Pancreas (tissue), 10 donors: ENCODE results near the gene RRBP1. TPM values are rescaled to one million over a fixed set of nuclear protein-coding genes. Genes with fewer than 3 reads are reported as not detected.
A peak's percentile ranks its signal among the peaks of the same experiment; 100 is the strongest.

Experiments
- ATAC-seq, 4 donors: fragments of 200-7000 bp; cut with Tn5 transposase; one replicate each; pipeline versions ENCODE4 v1.8.0 to v1.9.1; 2020; ENCODE audit warnings: mild to moderate bottlenecking in 4 of 4, moderate library complexity in 4 of 4
- DNase-seq, 6 donors: peaks; one replicate each; pipeline ENCODE4 v3.0.0-alpha.2; 2020
- FAIRE-seq: peaks from 2 replicates; lab custom pipeline; 2012; peaks lifted over from hg19 to GRCh38; lab: Jason Lieb, UNC
- H3K27ac ChIP-seq, 4 donors: fragments of 200-600 bp; sonication (generic); 1 replicate in 3 of 4; 2 replicates in 1 of 4; pipeline versions ENCODE4 v1.5.0 to v1.8.0; 2020
- H3K27me3 ChIP-seq, 4 donors: fragments of 200-600 bp; one replicate each; pipeline ENCODE4 v1.8.0; 2021
- H3K36me3 ChIP-seq, 3 donors: fragments of 200-600 bp; sonication (generic) in 1 of 3; one replicate each; pipeline versions ENCODE4 v1.5.0 to v1.8.0; 2020 to 2021
- H3K4me1 ChIP-seq, 3 donors: fragments of 200-600 bp; one replicate each; pipeline ENCODE4 v1.8.0; 2021
- H3K4me3 ChIP-seq, 4 donors: fragments of 200-600 bp; sonication (generic) in 2 of 4; one replicate each; pipeline versions ENCODE4 v1.5.0 to v1.8.0; 2020 to 2021
- H3K9me3 ChIP-seq, 4 donors: fragments of 200-600 bp; one replicate each; pipeline ENCODE4 v1.8.0; 2021
- WGBS, 2 donors: extraction: QIAGEN DNeasy Blood & Tissue Kit; methylation state at CpG; one replicate each; pipeline ENCODE4 v1.1.7; 2013; 5-methylcytosine and 5-hydroxymethylcytosine counted together
- intact Hi-C, 3 donors: fragments of 100-400 bp; cut with DNase I; formaldehyde crosslinking; loops; one replicate each; pipeline versions ENCODE4 v1.11.1 to v1.14.2; 2022
- polyA plus RNA-seq, 2 donors: library from polyadenylated mRNA; stranded (reverse); fragments of 200-250 nt; gene quantifications; one replicate each; pipeline ENCODE4 v1.2.3, GENCODE V29; 2013
- total RNA-seq, 6 donors: library from RNA; stranded (reverse); fragmentation: NEBNext Ultra II Directional in 4 of 6; extraction: Animal tissue kit (Norgen Biotek cat#: 25700) in 4 of 6; gene quantifications; one replicate each; pipeline versions ENCODE4 v1.2.1 to v1.2.4, GENCODE V29; 2021 to 2023
- TF ChIP-seq, protein P1 (sequence below), 4 donors: fragments of 200-600 bp; sonication (generic) in 3 of 4; IDR thresholded peaks; one replicate each; pipeline versions ENCODE4 v1.5.0 to v1.8.0; 2021; ENCODE audit warnings: antibody characterized with exemption in 4 of 4
- donor health status: healthy with polysubstance abuse.
- donor health status: DM: no; HTN: no; CAD: no; lungs with moderate emphysema.
- donor health status: DM: no; HTN: no; CAD: no.
- donor health status: control.
- donor health status: control.
- donor health status: Bipolar disorder and iron deficiency.
- donor health status: DM: yes; HTN: yes; CAD: no.
- donor health status: DM: no; HTN: no; CAD: no.
- donor health status: DM: no; HTN: no; CAD: no.
- donor health status: DM: yes; HTN: yes; CAD: no.

The RRBP1 gene
- total and polyA plus RNA-seq, 8 donors, result 170 to 442 (median 348) TPM

DNA sequence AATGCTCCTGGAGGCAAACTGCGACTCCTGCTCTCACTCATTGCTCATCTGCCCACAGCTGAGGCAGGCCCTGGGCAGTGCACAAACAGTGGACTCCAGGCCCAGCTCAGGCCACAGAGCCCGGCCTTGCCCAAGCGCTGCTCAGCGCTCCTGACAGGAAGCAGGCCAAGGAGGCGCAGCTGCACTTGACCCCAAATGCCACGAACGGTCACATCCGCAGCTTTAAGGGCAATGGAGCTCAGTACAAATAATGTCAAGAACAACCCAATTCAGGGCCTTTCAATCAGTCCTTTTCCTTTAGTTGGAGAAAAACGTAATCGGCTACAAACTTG lies 33.8 kb downstream of the RRBP1 start:
- Histone ChIP-seq H3K27ac (peak overlapping the region in 3 of 4 donors; percentile 19 to 63 (median 39)), H3K36me3 (peaks cover 0 to 4% (median 0%) of the 10 kb centered on the region in 3 donors), H3K27me3 (no peaks in the 10 kb centered on the region), H3K4me3 (no peak overlapping the region), H3K9me3 (no peaks in the 10 kb centered on the region), H3K4me1 (peaks cover 72 to 96% (median 93%) of the 10 kb centered on the region in 3 donors)
- intact Hi-C loops, result no loop called here
- WGBS, 2 donors, result 39% methylated on average over 10 of the region's 10 CpGs
- TF ChIP-seq, protein P1, sequence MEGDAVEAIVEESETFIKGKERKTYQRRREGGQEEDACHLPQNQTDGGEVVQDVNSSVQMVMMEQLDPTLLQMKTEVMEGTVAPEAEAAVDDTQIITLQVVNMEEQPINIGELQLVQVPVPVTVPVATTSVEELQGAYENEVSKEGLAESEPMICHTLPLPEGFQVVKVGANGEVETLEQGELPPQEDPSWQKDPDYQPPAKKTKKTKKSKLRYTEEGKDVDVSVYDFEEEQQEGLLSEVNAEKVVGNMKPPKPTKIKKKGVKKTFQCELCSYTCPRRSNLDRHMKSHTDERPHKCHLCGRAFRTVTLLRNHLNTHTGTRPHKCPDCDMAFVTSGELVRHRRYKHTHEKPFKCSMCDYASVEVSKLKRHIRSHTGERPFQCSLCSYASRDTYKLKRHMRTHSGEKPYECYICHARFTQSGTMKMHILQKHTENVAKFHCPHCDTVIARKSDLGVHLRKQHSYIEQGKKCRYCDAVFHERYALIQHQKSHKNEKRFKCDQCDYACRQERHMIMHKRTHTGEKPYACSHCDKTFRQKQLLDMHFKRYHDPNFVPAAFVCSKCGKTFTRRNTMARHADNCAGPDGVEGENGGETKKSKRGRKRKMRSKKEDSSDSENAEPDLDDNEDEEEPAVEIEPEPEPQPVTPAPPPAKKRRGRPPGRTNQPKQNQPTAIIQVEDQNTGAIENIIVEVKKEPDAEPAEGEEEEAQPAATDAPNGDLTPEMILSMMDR (IDR thresholded peaks at IDR 0.05), result no peak
- FAIRE-seq, result no peak
- ATAC-seq, result peak in 2 of 4 donors; percentile 4 to 11
- DNase-seq, result peak in 3 of 6 donors; percentile 34 to 75 (median 64)

DNA sequence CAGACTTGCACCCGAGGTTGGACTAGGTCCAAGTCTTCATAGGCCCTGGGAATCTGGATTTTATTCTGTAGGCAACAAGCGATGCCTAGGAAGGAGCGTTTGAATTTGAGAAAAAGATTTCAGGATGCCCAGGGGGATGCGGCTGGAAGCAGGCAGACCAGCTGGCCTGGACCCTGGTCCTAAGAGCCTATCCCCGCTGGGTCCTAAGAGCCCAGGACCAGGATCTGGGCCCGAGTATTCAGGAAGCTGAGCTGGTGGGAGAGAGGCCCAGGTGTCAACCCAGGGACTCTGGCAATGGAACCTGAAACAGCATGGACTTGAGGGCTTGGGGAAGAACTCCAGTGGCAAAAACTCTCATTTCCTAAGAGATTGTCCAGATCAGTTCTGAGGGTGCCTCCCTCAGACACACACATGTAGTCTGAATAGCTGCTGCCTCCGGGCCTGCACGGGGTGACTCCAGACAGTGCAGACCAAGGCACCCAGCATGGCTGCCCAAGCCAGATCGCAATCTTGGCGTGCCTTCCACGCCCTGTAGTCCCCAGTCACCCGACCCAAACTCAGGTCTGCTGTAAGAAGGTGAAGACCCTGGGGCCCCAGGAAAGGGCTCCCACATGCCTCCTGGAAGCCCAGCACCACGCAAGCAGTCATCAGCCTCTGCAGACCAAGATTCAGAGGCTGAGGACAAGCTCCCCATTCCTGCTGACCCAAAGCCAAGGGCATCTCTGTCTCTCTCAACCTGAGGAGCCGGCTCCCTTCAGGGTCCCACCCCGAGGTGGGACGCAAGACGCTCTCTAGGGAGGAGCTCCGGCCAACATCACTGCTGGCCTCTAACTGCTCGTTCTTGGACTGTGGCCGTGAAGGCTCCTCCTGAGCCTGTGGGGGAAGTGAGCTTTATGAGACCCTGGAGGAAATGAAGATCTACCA lies 34.4 kb downstream of the RRBP1 start:
- Histone ChIP-seq H3K27ac (peak overlapping the region; percentile 6 to 63 (median 34)), H3K36me3 (peaks cover 0 to 5% (median 4%) of the 10 kb centered on the region in 3 donors), H3K9me3 (no peaks in the 10 kb centered on the region), H3K27me3 (no peaks in the 10 kb centered on the region), H3K4me1 (peaks cover 70 to 96% (median 87%) of the 10 kb centered on the region in 3 donors), H3K4me3 (no peak overlapping the region)
- intact Hi-C loops, result no loop called here
- ATAC-seq, result no peak
- TF ChIP-seq, protein P1 (IDR thresholded peaks at IDR 0.05), result no peak
- peak in 3 of 6 donors; percentile 6 to 74 (median 54) for DNase-seq
- 47 to 50% methylated on average over 20 of the region's 20 CpGs for WGBS, 2 donors
- no peak for FAIRE-seq

DNA sequence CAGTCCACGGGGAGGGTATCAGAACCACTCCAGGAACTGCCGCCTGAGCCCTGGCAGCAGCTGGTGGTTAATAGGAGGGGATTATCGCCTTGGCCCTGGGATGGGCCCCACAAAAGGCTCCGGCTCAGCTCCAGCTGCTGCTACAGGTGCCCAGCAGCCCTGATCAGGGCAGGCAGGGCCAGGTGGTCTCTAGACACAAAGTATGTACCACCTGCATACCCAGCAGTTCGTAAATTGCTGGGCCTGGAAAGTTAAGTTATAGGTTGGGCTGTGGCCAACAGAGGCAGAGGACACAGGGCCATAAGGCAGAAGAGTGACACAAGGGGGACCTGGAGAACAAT lies 35.1 kb downstream of the RRBP1 start:
- DNase-seq, result peak in 4 of 6 donors; percentile 14 to 50 (median 42)
- Histone ChIP-seq H3K27ac (peak overlapping the region; percentile 6 to 63 (median 34)), H3K36me3 (peaks cover 0 to 11% (median 8%) of the 10 kb centered on the region in 3 donors), H3K4me3 (no peak overlapping the region), H3K9me3 (no peaks in the 10 kb centered on the region), H3K27me3 (no peaks in the 10 kb centered on the region), H3K4me1 (peaks cover 64 to 96% (median 80%) of the 10 kb centered on the region in 3 donors)
- ATAC-seq, result no peak
- no peak for FAIRE-seq
- 30 to 34% methylated on average over 5 of the region's 5 CpGs for WGBS, 2 donors
- TF ChIP-seq, protein P1 (IDR thresholded peaks at IDR 0.05), result no peak
- intact Hi-C loops, result no loop called here

GRCh38 chr20:17646209-17646960 lies 35.7 kb downstream of the RRBP1 start:
- DNase-seq (peak in 4 of 6 donors; percentile 50 to 68 (median 56)), FAIRE-seq (no peak), ATAC-seq (peak in 3 of 4 donors; percentile 15 to 33 (median 18))
- intact Hi-C loops, result no loop called here
- Histone ChIP-seq H3K9me3 (no peaks in the 10 kb centered on the region), H3K4me1 (peaks cover 60 to 91% (median 74%) of the 10 kb centered on the region in 3 donors), H3K4me3 (no peak overlapping the region), H3K27ac (peak overlapping the region; percentile 6 to 63 (median 34)), H3K27me3 (no peaks in the 10 kb centered on the region), H3K36me3 (peaks cover 0 to 17% (median 10%) of the 10 kb centered on the region in 3 donors)
- TF ChIP-seq, protein P1 (IDR thresholded peaks at IDR 0.05), result no peak
- WGBS, 2 donors, result 25 to 31% methylated on average over 14 of the region's 14 CpGs
